ENCODE measurements around the gene RDH5.
"Not testable (repeated sequence)": the region's sequence is repeated elsewhere in the genome, so short reads cannot be mapped to it uniquely, and the experiment has no call there.

Gene RDH5

DNA sequence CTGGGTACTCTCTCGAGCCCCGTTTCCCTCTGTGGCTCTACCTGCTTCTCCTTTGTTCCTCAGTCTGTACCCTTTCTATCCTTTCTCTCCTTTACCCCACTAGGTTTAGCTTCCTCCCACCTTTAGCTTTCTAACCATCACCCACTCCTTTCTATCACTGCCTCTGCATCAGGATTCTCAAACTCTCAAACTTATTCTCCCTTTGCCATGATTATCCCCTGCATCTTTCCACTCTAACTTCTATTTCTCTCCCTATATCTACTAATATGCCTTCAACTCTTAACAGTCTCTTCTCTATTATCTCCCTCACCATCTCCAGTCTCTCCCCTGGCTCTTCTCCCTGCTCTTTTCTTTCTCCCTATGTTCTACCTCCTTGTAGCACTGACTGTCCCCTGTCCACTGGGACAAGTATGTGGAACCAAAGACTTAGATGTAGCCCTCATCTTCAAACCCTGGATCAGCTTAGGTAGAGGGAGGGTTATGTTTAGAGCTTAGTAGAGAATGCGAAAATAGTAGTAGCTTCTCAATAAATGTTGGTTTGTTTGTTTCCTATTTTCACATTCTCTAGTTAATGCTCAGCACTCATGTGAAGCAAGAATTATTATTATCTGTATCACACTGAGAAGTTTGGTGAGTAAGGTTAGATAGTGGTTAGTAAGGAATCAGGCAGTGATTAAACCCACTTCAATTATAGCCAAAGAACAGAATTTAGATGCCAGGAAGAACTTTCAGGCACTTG lies 26.1 kb downstream of the RDH5 start:
- no peak for DNase-seq

DNA sequence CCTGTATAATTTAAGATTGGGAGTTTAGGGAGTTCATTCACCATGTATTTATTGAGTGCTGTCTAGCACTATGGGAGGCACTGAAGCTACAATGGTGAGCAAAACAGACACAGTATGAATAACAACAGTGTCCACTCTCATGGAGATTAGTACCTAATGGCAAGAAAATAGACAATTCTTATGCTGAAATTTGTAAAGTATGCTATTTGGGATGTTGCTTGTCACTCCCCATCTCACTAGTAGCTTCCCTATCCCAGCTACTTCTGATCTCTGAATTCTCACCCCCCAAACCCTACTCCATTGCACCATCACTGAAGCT lies 26.7 kb downstream of the RDH5 start:
- no peak for DNase-seq

DNA sequence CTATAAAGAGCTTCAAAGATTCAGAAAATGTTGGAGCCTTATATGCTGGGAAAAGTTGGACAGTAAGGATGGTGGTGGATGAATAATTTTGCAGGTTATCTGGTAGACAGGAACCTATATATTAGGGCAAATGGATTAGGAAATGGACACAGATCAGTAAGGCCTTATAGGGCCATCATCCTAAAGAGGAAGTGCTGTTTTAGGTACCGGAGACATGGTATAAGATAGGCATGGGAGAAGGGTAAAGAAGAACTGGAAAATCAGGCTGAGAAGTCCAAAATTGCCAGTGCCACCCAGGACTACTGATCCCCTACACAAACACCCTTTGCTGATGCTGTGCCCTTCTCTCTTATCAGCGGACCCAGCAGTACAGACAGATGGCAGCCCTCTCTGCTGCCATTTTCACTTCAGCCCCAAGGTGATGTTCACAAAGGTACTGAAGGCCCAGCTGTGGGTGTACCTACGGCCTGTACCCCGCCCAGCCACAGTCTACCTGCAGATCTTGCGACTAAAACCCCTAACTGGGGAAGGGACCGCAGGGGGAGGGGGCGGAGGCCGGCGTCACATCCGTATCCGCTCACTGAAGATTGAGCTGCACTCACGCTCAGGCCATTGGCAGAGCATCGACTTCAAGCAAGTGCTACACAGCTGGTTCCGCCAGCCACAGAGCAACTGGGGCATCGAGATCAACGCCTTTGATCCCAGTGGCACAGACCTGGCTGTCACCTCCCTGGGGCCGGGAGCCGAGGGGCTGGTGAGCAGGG lies 28.2 kb downstream of the RDH5 start:
- no peak for DNase-seq

DNA sequence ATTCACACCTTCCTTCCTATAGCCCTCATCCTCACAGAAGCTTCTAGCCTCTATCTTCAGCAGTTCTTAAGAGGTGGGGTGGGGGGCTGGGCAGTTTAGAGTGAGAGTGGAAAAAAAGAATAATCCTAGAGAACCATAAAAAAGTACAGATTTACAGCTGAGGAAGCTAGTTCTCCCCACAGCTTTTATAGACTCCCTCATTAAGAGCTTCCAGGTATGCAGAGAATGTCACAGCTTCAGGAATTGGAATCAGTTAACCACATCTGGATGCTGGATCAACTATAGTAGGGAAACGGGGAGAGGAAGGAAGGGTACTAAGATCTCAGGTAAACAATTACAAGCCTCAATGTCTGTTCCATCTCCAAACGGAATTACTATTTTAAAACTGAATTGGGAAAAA lies 35.1 kb downstream of the RDH5 start:
- no peak for DNase-seq

DNA sequence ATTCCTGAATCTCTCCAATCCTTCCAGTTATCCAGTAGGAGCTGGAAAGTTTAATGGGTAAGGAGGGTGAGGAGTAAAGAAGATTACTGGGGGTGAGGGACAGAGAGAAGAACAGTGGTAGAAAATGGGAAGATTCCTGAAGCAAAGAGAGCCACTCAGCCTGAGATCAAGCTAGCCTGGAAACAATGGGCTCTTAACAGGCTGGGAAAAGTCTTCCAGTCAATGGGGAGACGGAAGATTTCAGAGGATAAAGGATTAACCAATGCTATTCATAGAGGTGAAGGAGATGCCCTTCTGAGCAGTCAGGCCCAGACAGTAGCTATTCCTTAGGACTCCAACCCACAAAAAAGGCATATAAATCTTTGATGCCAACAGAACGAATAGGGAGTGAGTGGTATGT lies 37.5 kb downstream of the RDH5 start:
- no peak for DNase-seq

DNA sequence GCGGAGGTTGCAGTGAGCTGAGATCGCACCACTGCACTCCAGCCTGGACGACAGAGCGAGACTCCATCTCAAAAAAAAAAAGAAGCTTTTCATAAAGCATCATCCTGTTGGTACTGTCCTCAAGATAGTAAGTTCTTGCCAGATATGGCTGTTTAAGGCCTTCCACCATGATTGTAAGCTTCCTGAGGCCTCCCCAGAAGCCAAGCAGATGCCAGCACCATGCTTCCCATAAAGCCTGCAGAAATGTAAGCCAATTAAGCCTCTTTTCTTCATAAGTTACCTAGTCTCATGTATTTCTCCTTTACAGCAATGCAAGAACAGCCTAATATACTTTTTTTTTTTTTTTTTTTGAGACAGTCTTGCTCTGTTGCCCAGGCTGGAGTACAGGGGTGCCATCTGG lies 38.4 kb downstream of the RDH5 start:
- not testable (repeated sequence) for DNase-seq

DNA sequence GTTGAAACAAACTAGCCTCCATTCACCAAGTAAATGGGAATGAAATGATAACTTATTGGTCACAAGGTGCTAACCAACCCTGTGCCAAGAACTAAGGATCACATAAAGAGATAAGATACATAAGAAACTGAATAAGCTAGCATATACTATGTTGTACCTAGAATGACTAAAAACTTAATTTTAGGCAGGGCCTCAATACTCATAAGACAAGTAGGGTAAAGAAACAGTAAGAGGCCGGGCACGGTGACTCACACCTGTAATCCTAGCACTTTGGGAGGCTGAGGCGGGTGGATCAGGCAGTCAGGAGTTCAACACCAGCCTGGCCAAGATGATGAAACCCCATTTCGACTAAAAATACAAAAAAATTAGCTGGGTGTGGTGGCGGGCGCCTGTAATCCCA lies 40.5 kb downstream of the RDH5 start:
- no peak for DNase-seq

DNA sequence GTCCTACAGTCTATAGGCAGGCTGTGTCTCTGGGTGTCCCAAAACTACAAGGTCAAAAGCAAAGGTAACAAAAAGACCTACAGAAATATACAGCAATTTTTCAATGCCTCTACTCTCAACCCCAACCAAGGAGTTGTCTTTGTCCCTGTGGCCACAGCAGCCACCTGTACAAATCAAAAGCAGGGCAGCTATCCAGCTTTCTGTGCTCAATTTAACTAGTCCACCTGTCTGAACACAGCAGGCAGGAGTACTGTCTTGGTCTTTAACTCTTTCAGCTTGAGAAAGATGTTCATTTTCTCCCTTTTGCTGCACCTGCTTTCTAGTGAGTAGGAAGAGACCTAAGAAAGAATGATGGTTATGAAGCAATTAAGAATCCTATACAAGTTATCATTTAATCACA lies 42.5 kb downstream of the RDH5 start:
- DNase-seq = no peak

DNA sequence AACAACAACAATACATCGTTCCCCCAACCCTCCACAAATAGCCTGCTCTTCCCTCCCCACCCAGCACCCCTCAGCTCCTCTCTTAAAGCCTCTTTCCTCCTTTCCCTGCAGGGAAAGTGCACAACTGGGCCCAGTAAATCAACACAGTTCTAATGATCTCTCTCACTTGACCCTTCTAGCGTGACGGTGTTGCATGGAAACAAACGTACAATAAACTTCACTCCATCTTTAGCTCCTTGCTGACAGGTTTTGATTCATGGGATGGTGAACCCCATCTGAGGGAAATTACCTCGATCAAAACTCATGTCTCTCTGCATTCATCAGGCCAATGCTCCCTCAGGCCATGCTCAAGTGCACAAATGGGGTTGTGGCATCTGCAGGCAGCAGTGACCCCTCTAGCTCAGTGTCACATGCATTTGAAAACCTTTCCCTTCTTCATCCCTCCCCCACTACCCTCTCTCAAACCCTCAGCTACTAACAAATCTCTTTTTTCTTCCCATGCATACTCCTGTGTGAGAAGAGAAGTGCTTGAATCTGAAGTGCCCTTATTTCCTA lies 45.6 kb downstream of the RDH5 start:
- DNase-seq = no peak

DNA sequence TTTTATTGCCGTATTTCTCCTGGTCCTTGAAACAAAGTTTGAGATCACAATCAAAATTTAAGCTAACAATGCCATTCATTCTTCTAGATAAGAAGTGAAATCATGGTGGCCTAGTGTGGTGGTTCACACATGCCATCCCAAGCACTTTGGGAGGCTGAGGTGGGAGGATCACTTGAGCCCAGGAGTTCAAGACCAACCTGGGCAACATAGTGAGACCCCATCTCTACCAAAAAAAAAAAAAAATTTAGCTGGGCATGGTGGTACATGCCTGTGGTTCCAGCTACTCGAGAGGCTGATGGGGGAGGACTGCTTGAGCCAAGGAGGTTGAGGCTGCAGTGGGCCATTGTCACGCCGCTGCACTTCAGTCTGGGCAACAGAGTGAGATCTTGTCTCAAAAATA lies 47.0 kb downstream of the RDH5 start:
- DNase-seq = no peak

DNA sequence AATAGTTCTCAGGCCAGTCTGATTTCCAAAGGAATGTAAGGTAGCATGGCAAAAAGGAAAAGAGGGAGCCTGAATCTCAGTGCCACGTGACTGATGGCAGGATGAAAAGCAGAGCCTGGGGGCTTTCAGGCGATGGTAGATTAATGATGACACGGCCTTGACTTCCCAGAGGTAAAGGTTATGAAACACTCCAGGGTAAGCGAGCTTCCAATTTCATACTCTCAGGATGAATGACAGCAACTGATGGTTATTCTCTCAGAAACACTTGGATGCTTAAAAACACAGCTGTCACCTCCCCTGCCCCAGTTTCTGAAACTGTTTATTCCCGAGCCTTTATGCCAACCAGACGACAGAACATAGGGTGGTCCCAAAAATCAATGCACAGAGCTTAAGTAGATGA lies 51.5 kb downstream of the RDH5 start:
- DNase-seq = no peak
